Mesenteric fat pad (tissue), 1 donor: Measurements from ENCODE around the gene TUBB1. TPM values are rescaled to one million over a fixed set of nuclear protein-coding genes. Genes with fewer than 3 reads are reported as not detected.
A peak's percentile ranks its signal among the peaks of the same experiment; 100 is the strongest.

Experiments used
- DNase-seq: peaks from one replicate; pipeline ENCODE4 v3.0.0-alpha.2; 2020; ENCODE audit warnings: low spot score
- long read RNA-seq: library from polyadenylated mRNA; unstranded; transcript quantifications from one replicate; pipeline ENCODE4 v2.0.0, GENCODE V29; 2020
- total RNA-seq: library from RNA; stranded (reverse); fragmentation: NEBNext Ultra II Directional; extraction: Animal tissue kit (Norgen Biotek cat#: 25700); gene quantifications from one replicate; pipeline ENCODE4 v1.2.1, GENCODE V29; 2021
- donor health status: DM: yes; HTN: yes; CAD: no.

The TUBB1 gene
- total RNA-seq, result 0.51 TPM
- long read RNA-seq, partial matches to known transcripts, result 0 of 1 reads
- long read RNA-seq, other reads (novel, unspliced or antisense), result 0 of 1 reads

DNA sequence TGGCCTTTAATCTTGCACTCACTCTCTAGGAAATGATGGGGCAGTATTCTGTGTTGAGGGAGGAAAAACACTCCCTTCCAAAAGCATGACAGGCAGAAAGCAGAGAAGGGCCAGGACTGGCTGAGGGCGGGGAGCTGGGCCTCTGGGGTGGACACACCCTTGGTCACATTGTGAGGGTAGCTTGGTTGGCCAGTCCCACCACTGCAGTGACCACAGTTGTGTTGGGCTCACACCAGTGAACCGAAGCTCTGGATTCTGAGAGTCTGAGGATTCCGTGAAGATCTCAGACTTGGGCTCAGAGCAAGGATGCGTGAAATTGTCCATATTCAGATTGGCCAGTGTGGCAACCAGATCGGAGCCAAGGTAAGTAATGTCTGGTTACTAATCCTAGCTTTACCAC, at the start of gene TUBB1:
Gene TUBB1, plus strand, starts transcription at position 213 of the 400 bp plus-strand sequence. Its CDS starts 94 bp downstream, at position 307.
- no peak for DNase-seq

DNA sequence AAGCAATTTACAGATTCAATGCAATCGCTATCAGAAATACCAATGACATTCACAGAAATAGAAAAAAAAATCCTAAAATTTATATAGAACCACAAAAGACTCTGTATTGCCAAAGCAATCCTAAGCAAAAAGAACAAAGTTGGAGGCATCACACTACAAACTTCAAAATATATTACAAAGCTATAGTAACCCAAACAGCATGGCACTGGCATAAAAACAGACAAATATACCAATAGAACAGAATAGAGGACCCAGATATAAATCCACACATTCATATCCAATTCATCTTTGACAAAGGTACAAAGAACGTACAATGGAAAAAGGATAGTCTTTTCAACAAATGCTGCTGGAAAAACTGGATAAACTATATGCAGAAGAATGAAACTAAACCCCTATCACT, 49.8 kb upstream of the TUBB1 start:
- DNase-seq, result no peak

DNA sequence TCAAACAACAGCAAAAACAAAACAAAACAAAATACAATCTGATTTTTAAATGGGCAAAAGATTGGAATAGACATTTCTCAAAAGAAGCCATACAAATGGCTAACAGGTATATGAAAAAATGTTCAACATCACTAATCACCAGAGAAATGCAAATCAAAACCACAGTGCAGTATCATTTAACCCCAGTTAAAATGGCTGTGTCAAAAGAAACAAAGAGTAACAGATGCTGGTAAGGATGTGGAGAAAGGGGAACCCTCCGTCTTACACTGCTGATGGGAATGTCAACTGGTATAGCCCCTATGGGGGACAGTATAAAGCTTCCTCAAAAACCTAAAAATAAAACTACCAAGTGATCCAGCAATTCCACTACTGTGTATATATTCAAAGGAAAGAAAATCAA, 49.1 kb upstream of the TUBB1 start:
- no peak for DNase-seq

DNA sequence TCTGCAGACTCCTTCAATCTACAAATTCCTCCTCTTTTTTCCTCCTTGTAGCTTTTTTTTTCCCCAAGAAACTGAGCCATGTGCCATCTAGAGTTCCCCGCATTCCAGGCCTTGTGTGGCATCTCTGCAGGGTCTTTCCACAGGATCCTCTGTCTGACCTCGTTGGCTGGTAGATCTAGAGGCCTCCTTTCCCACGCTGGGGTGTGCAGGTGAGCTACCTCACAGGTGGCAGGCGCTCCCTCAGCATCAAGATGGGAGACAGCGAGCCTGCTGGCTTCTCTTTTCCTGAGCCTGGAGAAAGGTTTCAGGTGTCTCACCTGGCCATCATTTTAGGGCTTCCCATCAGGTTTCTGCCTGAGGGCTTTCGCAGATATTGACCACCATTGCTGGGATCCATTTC, 47.8 kb upstream of the TUBB1 start:
- DNase-seq, result no peak

DNA sequence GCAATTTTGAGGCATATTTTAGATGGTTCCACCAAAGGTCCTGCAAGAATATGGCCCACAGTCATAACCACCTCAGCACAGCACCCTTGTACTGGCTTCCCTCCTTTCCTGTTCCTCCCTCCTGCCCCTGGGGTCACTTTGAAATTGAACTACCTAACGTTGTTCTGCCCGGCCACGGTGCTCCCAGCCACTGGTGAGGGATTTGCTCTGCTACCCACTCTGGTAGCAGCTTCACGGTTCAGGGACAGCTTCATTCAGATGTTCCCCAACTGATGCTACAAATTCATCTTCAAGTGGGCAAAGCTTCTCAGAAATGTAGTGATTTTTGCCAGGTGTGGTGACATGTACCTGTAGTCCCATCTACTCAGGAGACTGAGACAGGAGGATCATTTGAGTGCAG, 46.0 kb upstream of the TUBB1 start:
- DNase-seq, result no peak

DNA sequence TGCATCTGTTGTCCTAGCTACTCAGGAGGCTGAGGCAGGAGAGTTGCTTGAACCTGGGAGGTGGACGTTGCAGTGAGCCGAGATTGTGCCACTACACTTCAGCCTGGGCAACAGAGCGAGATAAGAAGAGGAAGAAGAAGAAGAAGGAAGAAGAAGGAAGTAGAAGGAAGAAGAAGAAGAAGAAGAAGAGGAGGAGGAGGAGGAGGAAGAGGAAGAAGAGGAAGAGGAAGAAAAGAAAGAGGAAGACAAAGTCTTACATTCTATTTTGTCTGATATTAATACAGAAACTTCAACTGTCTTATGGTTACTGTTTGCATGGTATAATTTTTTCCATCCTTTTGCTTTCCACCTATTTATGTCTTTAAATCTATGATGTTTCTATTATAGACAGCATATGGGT, 45.4 kb upstream of the TUBB1 start:
- no peak for DNase-seq

DNA sequence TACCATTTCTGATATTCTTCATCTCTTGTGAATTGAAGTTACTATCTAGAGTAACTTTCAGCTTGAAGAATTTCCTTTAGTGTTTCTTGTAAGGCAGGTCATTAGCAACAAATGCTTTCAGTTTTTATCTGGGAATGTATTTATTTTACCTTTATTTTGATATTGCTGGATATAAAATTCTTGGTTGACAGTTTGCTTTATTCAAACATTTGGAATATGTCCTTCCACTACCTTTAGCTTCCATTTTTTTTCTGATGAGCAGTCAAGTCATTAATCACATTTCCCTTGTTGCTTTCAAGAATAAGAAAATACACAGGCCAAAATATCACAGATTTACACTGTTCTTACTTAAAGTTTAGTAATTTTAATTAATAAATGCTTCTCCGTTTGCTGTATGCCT, 43.9 kb upstream of the TUBB1 start:
- no peak for DNase-seq

DNA sequence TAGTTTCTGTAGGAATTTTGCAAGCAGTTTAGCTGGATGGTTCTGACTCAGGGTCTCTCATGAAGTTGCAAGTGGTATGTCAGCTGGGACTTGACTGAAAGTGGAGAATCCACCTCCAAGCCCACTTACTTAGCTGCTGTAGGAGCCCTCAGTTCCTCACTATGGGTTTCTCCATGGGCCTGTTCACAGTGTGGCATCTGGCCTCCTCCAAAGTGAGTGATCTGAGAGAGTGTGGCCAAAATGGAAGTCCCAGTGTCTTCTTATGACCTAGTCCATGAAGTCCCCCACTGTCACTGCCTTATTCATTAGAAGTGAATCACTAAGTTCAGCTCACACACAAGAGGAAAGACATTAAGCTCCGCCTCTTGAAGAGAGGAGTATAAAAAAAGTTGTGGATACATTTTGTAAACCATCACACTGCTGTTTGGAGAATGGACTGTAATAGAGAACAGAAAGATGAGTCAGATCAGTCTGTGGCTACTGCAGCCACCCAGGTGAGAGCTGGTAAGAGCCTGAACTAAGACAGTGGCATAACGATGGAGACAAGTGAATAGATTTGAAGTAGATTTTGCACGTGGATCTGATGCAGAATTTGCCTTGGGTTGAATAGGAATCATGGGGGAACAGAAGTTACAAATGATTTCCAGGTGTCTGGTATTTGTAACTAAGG, 43.0 kb upstream of the TUBB1 start:
- no peak for DNase-seq

DNA sequence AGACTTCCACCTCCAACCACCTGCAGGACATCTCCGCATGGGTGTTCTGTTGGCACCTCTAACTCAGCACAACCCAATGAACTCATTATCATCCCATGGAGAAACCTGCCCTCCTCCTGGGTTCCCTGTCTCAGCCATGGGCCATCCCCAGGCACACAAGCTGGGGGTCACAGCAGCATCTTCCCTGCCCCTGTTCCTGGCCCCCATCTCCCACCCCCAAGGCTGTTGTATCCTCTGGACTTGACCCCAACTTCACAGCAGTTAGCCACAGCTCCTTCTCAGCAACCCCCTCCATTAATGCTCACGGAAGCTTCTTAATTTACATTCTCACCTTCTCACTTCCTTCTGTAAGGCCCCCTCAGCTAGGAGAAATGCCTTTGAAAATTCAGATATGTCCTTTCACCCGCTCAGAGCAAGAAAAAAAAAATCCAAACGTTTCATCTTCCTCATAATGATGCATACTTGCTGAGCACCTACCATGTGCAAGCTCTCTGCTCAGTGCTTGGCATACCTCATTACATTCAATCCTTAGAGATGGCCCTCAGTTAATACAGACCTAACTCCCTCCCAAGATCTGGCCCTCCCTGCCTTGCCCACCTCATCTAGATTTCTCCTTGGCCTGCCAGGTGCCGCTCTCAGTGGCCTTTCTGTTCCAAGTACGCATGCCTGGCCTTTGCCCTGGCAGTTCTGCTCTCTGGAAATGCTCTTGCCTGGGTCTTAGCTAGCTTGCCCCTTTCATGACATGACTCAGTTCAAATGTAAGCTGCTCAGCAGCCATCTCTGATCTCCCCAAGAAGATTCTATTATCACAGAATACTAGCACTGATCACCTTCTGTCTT, 40.7 kb upstream of the TUBB1 start:
- no peak for DNase-seq

DNA sequence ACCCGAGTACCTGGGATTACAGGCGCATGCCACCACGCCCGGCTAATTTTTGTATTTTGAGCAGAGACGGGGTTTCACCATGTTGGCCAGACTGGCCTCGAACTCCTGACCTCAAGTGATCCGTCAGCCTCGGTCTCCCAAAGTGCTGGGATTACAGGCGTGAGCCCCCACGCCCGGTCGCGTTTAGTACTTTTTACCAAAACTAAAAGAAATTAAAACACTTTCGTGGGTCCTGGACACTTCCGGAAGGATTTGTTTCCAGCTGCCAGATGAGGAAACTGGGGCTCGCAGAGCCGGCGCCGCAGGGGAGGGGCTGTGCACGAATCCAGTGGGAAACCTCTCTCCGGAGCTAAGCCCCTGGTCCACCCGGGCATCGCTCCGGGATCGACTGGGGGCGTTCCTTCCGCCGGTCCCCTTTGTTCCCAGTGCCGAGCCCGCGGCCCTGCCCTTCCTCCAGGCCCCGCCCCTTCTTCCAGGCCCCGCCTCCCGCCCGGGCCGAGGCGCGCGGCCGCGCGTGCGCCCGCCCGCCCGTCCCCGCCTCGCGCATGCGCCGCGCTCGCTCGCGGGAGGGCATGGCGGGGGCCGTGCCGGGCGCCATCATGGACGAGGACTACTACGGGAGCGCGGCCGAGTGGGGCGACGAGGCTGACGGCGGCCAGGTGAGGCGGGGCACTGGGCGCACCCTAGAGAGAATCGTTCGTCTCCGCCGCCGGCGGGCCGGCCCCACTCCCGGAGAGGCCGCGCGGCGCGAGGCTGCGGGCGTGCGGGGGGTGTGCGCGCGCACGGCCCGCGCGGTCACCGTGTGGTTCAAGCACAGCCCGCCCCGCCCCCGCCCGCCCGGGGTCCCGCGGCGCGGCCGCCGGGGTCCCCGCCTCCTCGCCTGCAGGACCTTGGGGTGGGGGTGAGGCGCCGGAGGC, 38.3 kb upstream of the TUBB1 start, which contains the start of gene NELFCD:
Gene NELFCD, plus strand, starts transcription at position 546 of the 917 bp plus-strand sequence. Its CDS starts 54 bp downstream, at position 600.
- DNase-seq, result peak; percentile 96

DNA sequence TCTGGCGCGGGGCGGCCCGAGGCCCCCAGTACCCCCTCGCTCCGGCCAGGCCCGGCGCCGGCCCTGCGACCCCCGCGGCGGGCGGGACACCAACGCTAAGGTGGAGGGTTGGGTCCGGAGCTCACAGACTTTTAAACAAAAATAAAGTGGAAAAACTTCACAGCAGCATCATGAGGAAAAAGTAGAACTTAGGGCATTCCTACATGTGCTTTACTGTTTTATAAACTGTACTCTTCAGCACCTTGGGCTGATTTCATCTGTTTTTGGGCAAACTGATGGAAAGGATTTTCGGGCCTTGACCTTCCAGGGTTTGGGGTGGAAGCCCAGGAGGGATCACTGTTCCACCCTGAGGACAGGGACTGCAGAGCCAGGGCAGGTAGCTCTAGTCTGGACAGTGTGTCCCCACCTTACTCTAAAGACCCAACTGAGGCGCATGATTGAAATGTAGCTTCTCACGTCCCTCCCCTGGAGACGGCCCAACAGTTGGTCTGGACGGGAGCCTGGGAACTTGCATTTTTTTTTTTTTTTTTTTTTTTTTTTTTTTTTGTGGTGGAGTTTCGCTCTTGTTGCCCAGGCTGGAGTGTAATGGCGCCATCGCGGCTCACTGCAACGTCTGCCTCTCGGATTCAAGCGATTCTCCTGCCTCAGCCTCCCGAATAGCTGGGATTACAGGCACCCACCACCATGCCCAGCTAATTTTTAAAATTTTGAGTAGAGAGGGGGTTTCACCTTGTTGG, 37.4 kb upstream of the TUBB1 start:
- DNase-seq, result no peak

DNA sequence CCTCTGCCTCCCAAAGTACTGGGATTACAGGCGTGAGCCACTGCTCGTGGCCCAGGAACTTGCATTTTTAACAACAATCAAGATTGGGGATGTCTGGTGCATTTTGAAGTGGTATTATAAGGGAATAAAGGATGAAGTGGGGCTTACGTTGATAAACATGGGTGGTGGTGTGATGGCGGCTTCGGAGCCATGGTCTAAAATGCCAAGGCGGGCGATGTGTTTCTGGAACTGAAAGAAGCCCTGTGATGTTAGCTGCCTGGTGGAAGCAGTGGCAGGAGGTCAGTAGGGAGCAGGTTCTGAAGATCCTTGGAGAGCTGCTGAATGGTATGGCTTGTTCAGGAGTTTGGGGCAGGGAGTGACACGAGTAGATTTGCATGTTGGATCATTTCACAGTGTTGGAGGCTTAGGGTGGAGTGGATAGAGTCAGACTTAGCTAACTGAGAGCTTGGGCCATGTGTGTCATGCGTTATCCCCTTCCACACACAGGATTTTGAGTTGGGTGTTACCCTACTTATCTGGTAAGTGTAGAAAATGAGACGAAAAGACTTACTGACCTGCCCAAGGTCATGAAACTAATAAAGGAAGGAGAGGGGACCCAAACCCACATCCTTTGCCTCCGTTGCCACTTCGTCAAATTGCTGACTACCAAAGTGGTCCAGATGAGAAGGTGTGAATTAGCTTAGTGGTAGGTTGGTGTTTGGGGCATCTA, 36.7 kb upstream of the TUBB1 start:
- DNase-seq, result no peak

DNA sequence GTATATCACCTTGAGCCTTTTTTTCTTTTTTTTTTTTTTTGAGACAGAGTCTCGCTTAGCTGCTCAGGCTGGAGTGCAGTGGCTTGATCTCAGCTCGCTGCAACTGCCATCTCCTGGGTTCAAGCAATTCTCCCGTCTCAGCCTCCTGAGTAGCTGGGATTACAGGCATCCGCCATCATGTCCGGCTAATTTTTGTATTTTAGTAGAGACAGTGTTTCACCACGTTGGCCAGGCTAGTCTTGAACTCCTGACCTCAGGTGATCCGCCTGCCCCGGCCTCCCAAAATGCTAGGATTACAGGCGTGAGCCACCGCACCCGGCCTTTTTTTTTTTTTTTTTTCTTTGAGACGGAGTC, 36.1 kb upstream of the TUBB1 start:
- DNase-seq, result peak; percentile 24

DNA sequence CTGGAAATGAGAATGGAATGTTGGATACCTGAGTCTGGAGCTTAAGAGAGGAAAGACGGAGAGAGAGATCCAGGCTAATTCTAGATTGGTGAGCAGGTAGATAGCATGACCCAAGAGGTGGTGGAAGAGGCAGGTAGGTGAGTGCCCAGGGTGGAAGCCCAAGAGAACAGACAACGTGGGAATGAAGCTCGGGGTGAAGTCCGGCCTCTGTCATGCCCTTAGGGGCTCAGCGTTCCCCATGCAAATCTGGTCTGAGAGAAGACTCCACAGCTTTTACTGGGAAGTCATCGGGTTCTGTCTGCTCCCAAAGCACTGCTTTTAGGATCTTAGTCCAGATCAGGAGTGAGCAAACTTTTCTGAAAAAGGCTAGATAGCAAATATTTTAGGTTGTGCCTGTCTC, 34.5 kb upstream of the TUBB1 start:
- peak; percentile 5 for DNase-seq

DNA sequence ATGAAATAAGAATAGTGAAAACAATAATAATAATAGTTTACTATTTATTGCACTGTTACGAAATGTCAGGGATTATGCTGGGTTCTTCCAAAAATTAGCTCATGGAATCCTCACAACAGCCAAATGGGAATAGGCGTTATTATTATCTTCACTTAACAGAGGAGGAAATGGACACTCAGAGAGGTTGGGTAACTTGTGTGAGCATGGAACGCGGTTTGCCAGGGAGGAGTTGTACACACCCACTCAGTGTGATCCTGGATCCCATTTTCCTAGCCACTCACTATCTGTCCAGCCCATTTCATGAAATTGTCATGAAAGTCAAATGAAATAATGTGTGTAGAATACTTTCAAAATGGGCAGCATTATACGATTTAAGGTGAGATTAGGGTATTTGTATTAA, 33.6 kb upstream of the TUBB1 start:
- DNase-seq, result peak; percentile 24

DNA sequence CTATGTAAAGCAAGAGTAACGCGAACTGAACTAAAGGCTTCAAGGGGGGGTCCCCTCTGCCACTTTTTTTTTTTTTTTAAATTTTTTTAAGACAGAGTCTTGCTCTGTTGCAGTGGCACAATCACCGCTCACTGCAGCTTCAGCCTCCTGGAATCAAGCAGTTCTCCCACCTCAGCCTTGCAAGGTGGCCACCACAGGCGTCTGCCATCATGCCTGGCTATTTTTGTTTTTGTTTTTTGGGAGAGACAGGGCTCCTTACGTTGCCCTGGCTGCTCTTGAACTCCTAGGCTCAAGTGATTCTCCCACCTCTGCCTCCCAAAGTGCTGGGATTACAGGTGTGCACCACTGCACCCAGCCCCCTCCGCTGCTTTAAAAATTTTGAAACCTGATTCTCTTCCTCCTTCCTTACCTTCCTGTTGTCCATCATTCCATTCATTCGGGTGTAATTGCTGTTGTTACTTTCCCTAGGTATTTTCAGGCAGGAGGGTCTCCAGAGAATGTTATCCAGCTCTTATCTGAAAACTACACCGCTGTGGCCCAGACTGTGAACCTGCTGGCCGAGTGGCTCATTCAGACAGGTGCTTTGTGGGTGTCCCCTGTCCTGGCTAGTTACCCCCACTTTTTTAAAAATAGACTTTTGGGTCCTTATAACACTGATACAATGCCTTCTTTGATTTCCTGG, 32.8 kb upstream of the TUBB1 start:
- peak; percentile 81 for DNase-seq

DNA sequence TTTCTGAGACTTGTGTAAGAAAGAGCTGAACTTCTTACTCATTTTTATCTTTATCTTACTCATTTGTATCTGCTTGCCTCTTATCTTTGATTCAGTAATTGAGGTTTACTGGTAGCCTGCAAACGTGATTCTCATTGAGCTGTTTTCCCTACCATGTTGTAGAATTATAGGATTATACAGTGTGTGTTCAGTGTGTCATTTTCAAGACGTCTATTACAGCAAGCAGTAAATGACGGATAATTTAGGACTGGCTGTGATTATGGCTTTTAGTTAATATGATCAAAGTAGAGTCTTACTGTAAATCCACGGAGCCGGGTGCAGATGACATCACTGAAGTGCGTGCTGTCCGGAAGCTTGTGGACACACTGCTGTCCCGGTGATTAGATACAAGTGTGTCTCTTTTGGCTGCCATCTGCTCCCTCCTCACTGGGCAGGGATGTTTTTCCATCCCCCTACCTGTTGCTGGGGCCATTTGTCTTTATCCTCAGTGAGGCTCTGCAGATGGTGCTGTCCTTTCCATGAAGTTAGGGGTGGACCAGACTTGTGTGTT, 32.2 kb upstream of the TUBB1 start:
- peak; percentile 24 for DNase-seq

DNA sequence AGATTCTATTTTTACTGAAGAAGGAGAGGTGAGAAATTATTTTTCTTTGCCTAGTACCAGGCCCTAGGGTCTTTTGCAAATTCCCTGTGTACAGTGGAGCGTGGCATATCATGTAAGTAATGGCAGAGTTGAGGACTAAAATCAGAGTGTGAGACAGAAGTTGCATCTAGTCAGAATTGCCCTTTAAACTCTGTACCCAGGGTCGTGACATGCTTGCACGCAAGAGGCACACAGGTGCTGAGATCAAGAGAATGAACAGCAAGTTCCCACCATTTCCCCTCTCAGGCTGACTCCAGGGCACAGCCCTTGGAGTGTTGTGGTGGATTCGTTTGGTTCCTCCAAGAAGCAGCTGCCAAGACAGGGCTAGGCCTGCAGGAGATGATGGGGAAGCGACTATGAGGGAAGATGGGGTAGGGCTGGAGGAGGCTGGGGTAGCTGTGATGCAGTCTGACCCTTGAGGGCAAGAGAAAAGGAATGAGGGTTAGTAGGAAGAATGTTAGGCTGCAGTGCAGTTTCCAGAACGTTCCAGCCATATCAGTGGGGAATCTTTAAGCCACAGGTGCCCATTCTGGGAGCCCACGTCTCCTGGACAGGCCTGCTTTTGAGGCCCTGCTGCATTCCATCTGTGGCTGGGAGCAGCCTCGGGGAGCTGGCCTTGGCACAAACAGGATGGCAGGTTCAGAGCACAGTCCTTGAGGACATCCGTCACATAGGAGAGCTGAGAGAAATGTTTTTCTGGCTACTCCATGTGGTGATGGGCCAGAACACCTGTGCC, 31.3 kb upstream of the TUBB1 start:
- DNase-seq, result peak; percentile 59

DNA sequence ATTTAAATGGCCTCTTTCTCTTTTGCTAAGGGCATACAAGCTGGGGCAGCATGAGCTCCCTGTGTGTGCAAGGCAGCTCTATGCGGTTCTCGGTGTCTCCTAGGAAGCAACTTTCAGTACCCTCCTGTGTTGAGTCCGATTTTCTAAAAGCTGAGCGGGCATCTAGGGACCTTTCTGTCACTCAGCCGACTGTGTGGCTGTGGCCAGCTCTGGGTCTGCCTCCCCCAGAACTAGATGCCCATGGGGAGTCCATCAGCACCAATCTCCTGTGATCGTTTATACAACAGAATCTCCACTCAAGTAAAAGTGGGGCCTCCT, 30.7 kb upstream of the TUBB1 start:
- DNase-seq, result peak; percentile 83
